Breast epithelium (tissue), 4 donors: ENCODE measurements around the gene HOPX. TPM values are rescaled to one million over a fixed set of nuclear protein-coding genes. Genes with fewer than 3 reads are reported as not detected.

Source experiments
- DNase-seq, 2 donors: peaks; one replicate each; pipeline ENCODE4 v3.0.0-alpha.2; 2019; ENCODE audit warnings: low spot score in 2 of 2
- H3K27ac ChIP-seq, 2 donors: fragments of 200-600 bp; sonication (generic) in 1 of 2; one replicate each; pipeline ENCODE4 v1.5.1; 2016 to 2019; ENCODE audit warnings: mild to moderate bottlenecking in 1 of 2
- H3K27me3 ChIP-seq, 2 donors: fragments of 200-600 bp; sonication (generic) in 1 of 2; one replicate each; pipeline versions ENCODE4 v1.5.1 to v1.6.0; 2017 to 2019; ENCODE audit warnings: control low read depth in 1 of 2, mild to moderate bottlenecking in 1 of 2
- H3K36me3 ChIP-seq: fragments of 200-600 bp; one replicate; pipeline ENCODE4 v1.5.1; 2019
- H3K4me1 ChIP-seq, 2 donors: fragments of 200-600 bp; sonication (generic); one replicate each; pipeline ENCODE4 v1.5.1; 2016 to 2019; ENCODE audit warnings: control low read depth in 1 of 2
- H3K4me3 ChIP-seq, 3 donors: fragments of 200-600 bp; sonication (generic); 1 replicate in 2 of 3; 2 replicates in 1 of 3; pipeline ENCODE4 v1.5.1; 2016 to 2019; ENCODE audit warnings: mild to moderate bottlenecking in 3 of 3, moderate library complexity in 2 of 3
- H3K9me3 ChIP-seq, 2 donors: fragments of 200-600 bp; sonication (generic) in 1 of 2; one replicate each; pipeline ENCODE4 v1.5.1; 2016 to 2019; ENCODE audit warnings: control low read depth in 1 of 2
- CTCF ChIP-seq, 3 donors: fragments of 450-650 bp; IDR thresholded peaks; one replicate each; pipeline ENCODE4 v1.5.1; 2016 to 2017; ENCODE audit warnings: antibody characterized with exemption in 3 of 3, mild to moderate bottlenecking in 3 of 3, moderate library complexity in 3 of 3
- POLR2A ChIP-seq: fragments of 450-650 bp; IDR thresholded peaks from one replicate; pipeline ENCODE4 v1.6.1; 2016; ENCODE audit warnings: antibody characterized with exemption, mild to moderate bottlenecking, moderate library complexity
- POLR2AphosphoS5 ChIP-seq, 3 donors: sonication (generic); formaldehyde crosslinking; IDR thresholded peaks; one replicate each; pipeline ENCODE4 v1.6.1; 2017; ENCODE audit warnings: antibody characterized with exemption in 3 of 3
- intact Hi-C: fragments of 100-400 bp; cut with DNase I; formaldehyde crosslinking; loops from one replicate; pipeline ENCODE4 v1.15.1; 2023; ENCODE audit warnings: low total_unique reads
- total RNA-seq, 3 donors: library from RNA; depleted of rRNA; stranded (reverse); fragments of >200 nt; gene quantifications; one replicate each; pipeline ENCODE4 v1.1.0, GENCODE V29; 2016

Gene HOPX
- total RNA-seq, 3 donors from 2014 or later: 3.8 to 9.8 (median 4.8) TPM

GRCh38 chr4:56652196-56652595 lies 28.9 kb downstream of the HOPX start:
- Histone ChIP-seq H3K4me1 (peaks cover 0 to 5% of the 10 kb centered on the region in 2 donors), H3K27ac (peak overlapping the region in 1 of 2 donors; percentile 43), H3K36me3 (no peaks in the 10 kb centered on the region), H3K9me3 (no peaks in the 10 kb centered on the region), H3K4me3 (no peak overlapping the region), H3K27me3 (peaks cover 0 to 21% of the 10 kb centered on the region in 2 donors)
- DNase-seq: no peak
- no peak for TF ChIP-seq CTCF (IDR thresholded peaks at IDR 0.05)
- no peak for TF ChIP-seq POLR2A
- no peak for TF ChIP-seq POLR2AphosphoS5 (IDR thresholded peaks at IDR 0.05)
- intact Hi-C loops: no loop called here

GRCh38 chr4:56651056-56651350 lies 30.1 kb downstream of the HOPX start:
- no peak overlapping the region for H3K4me3 ChIP-seq
- H3K27me3 ChIP-seq: peaks cover 0 to 9% of the 10 kb centered on the region in 2 donors
- no peaks in the 10 kb centered on the region for H3K9me3 ChIP-seq
- no peak for DNase-seq
- H3K36me3 ChIP-seq: no peaks in the 10 kb centered on the region
- intact Hi-C loops: no loop called here
- H3K4me1 ChIP-seq: peaks cover 0 to 3% of the 10 kb centered on the region in 2 donors
- no peak overlapping the region for H3K27ac ChIP-seq
- TF ChIP-seq POLR2A (no peak), POLR2AphosphoS5 (IDR thresholded peaks at IDR 0.05) (no peak), CTCF (IDR thresholded peaks at IDR 0.05) (no peak)

- Histone ChIP-seq H3K4me3 (no peak overlapping the region), H3K27ac (no peak overlapping the region), H3K9me3 (no peaks in the 10 kb centered on the region), H3K27me3 (peaks cover 0 to 4% of the 10 kb centered on the region in 2 donors), H3K36me3 (no peaks in the 10 kb centered on the region), H3K4me1 (no peaks in the 10 kb centered on the region)
- DNase-seq: no peak
- TF ChIP-seq CTCF (IDR thresholded peaks at IDR 0.05) (no peak), POLR2AphosphoS5 (IDR thresholded peaks at IDR 0.05) (no peak), POLR2A (no peak)
- intact Hi-C loops: no loop called here
These were observed 30.6 kb downstream of the HOPX start for GRCh38 chr4:56650262-56651055.

- DNase-seq: no peak
- no peaks in the 10 kb centered on the region for H3K4me1 ChIP-seq
- H3K9me3 ChIP-seq: no peaks in the 10 kb centered on the region
- no peak overlapping the region for H3K27ac ChIP-seq
- H3K4me3 ChIP-seq: no peak overlapping the region
- intact Hi-C loops: no loop called here
- TF ChIP-seq POLR2A (no peak), POLR2AphosphoS5 (IDR thresholded peaks at IDR 0.05) (no peak), CTCF (IDR thresholded peaks at IDR 0.05) (no peak)
- H3K36me3 ChIP-seq: no peaks in the 10 kb centered on the region
- H3K27me3 ChIP-seq: no peaks in the 10 kb centered on the region
These were observed 31.4 kb downstream of the HOPX start for GRCh38 chr4:56649445-56650261.

- Histone ChIP-seq H3K27me3 (no peaks in the 10 kb centered on the region), H3K4me1 (no peaks in the 10 kb centered on the region), H3K36me3 (no peaks in the 10 kb centered on the region), H3K9me3 (no peaks in the 10 kb centered on the region), H3K4me3 (no peak overlapping the region), H3K27ac (no peak overlapping the region)
- DNase-seq: no peak
- intact Hi-C loops: no loop called here
- TF ChIP-seq POLR2A (no peak), POLR2AphosphoS5 (IDR thresholded peaks at IDR 0.05) (no peak), CTCF (IDR thresholded peaks at IDR 0.05) (no peak)
These were observed 32.3 kb downstream of the HOPX start for GRCh38 chr4:56648824-56649151.
